Fibroblast of lung (primary cell): ENCODE data around the gene ZNRF3. TPM values are rescaled to one million over a fixed set of nuclear protein-coding genes. Genes with fewer than 3 reads are reported as not detected.
A peak's percentile ranks its signal among the peaks of the same experiment; 100 is the strongest.

ENCODE experiments used
- DNase-seq, 2 donors: peaks; one replicate each; pipeline versions ENCODE4 v3.0.0 to v3.0.0-alpha.2; 2010; ENCODE audit warnings: low read depth in 2 of 2
- H2AFZ ChIP-seq: 2 replicates; pipeline ENCODE4 v1.5.1; 2012; ENCODE audit warnings: low read length, control low read depth, inconsistent platforms
- H3K27ac ChIP-seq: 2 replicates; pipeline ENCODE4 v1.5.1; 2011; ENCODE audit warnings: low read length, control low read depth; ENCODE audit not compliant: insufficient read depth
- H3K27me3 ChIP-seq: 2 replicates; pipeline ENCODE4 v1.5.1; 2011; ENCODE audit warnings: mild to moderate bottlenecking, low read length; ENCODE audit not compliant: control insufficient read depth, insufficient read depth
- H3K36me3 ChIP-seq: 2 replicates; pipeline ENCODE4 v1.5.1; 2011; ENCODE audit warnings: low read length; ENCODE audit not compliant: control insufficient read depth, insufficient read depth
- H3K4me1 ChIP-seq: 2 replicates; pipeline ENCODE4 v1.5.1; 2011; ENCODE audit warnings: low read length; ENCODE audit not compliant: control insufficient read depth, insufficient read depth; ENCODE audit errors: extremely low read depth
- H3K4me2 ChIP-seq: 2 replicates; pipeline ENCODE4 v1.5.1; 2011; ENCODE audit warnings: low read length, control low read depth; ENCODE audit not compliant: insufficient read depth; ENCODE audit errors: extremely low read depth
- H3K4me3 ChIP-seq, 4 experiments: fragments of 200-600 bp in 1 of 4; sonication (generic) in 1 of 4; replicated peaks in 1 of 4; 2 replicates each; pipeline ENCODE4 v1.5.1; 2011 to 2016; ENCODE audit warnings: low read length in 4 of 4, low read depth in 3 of 4, mild to moderate bottlenecking in 3 of 4, control low read depth in 2 of 4, inconsistent platforms in 1 of 4, mixed read lengths in 1 of 4; ENCODE audit not compliant: insufficient read depth in 1 of 4; ENCODE audit errors: control extremely low read depth in 1 of 4
- H3K79me2 ChIP-seq: 2 replicates; pipeline ENCODE4 v1.5.1; 2012; ENCODE audit warnings: mild to moderate bottlenecking, low read length, inconsistent platforms; ENCODE audit not compliant: control insufficient read depth, insufficient read depth
- H3K9ac ChIP-seq: 2 replicates; pipeline ENCODE4 v1.5.1; 2011; ENCODE audit warnings: mild to moderate bottlenecking, low read length, control low read depth; ENCODE audit not compliant: insufficient read depth
- H3K9me3 ChIP-seq: 2 replicates; pipeline ENCODE4 v1.5.1; 2012; ENCODE audit warnings: low read depth, low read length; ENCODE audit not compliant: control insufficient read depth, insufficient read depth
- H4K20me1 ChIP-seq: 2 replicates; pipeline ENCODE4 v1.5.1; 2011; ENCODE audit warnings: low read length; ENCODE audit not compliant: control insufficient read depth, insufficient read depth; ENCODE audit errors: extremely low read depth
- EZH2 ChIP-seq: IDR thresholded peaks from 2 replicates; pipeline ENCODE4 v1.5.1; 2012; ENCODE audit warnings: low read length, control low read depth, mild to moderate bottlenecking; ENCODE audit errors: missing control alignments
- polyA plus RNA-seq, 2 donors: library from polyadenylated mRNA; depleted of rRNA in 1 of 2; stranded (reverse) in 1 of 2; unstranded in 1 of 2; fragments of >200 nt; gene quantifications; 2 replicates each; pipeline ENCODE4 v1.2.1, GENCODE V29; 2011 to 2012; ENCODE audit warnings: missing spikeins in 1 of 2
- total RNA-seq: library from RNA; depleted of rRNA; stranded (reverse); fragments of >200 nt; gene quantifications from 2 replicates; pipeline ENCODE4 v1.2.1, GENCODE V29; 2014
- TF ChIP-seq, protein P1 (sequence below), 2 donors: IDR thresholded peaks in 1 of 2; conservative IDR thresholded peaks in 1 of 2; 1 replicate in 1 of 2; 2 replicates in 1 of 2; pipeline ENCODE4 v1.5.1; 2011 to 2012; ENCODE audit warnings: low read length in 2 of 2, control low read depth in 1 of 2, inconsistent platforms in 1 of 2, low read depth in 1 of 2, mild to moderate bottlenecking in 1 of 2

Gene ZNRF3
- total and polyA plus RNA-seq, 2 donors (not counting 1 experiment from before 2014, with no cell fraction given), result 1.1 to 2.6 TPM

DNA sequence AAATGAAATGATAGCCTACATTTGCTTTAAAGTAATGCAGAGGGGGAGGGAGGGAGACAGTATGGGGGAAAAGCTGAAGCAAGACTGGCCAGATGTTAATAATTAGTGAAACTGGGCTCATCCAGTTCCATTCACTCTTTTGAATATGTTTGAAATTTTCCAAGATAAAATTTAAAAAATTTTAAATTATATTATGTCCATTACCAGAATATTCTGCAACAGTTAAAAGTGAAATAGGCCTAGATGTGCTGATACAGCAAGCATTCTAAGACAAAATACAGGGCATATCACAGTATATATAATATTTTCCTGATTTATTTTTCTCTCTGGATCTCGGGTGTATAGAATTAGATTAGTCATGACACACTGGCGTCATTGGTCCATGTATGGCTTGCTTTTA, 13.6 kb upstream of the ZNRF3 start:
- Histone ChIP-seq H3K36me3 (no peaks in the 10 kb centered on the region), H3K9me3 (no peaks in the 10 kb centered on the region), H4K20me1 (no peaks in the 10 kb centered on the region), H3K27me3 (no peaks in the 10 kb centered on the region), H3K4me3 (no peak overlapping the region), H3K79me2 (no peaks in the 10 kb centered on the region), H3K4me2 (no peak overlapping the region), H2AFZ (no peak overlapping the region), H3K9ac (no peak overlapping the region), H3K27ac (no peak overlapping the region), H3K4me1 (no peaks in the 10 kb centered on the region)
- TF ChIP-seq, protein P1, sequence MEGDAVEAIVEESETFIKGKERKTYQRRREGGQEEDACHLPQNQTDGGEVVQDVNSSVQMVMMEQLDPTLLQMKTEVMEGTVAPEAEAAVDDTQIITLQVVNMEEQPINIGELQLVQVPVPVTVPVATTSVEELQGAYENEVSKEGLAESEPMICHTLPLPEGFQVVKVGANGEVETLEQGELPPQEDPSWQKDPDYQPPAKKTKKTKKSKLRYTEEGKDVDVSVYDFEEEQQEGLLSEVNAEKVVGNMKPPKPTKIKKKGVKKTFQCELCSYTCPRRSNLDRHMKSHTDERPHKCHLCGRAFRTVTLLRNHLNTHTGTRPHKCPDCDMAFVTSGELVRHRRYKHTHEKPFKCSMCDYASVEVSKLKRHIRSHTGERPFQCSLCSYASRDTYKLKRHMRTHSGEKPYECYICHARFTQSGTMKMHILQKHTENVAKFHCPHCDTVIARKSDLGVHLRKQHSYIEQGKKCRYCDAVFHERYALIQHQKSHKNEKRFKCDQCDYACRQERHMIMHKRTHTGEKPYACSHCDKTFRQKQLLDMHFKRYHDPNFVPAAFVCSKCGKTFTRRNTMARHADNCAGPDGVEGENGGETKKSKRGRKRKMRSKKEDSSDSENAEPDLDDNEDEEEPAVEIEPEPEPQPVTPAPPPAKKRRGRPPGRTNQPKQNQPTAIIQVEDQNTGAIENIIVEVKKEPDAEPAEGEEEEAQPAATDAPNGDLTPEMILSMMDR (conservative IDR thresholded peaks at IDR 0.05 in 1 of 2, IDR thresholded peaks at IDR 0.05 in 1 of 2; ENCODE audit: low read depth in 1 of 2, low read length in 2 of 2), result no peak
- no peak for TF ChIP-seq EZH2
- DNase-seq, result no peak

DNA sequence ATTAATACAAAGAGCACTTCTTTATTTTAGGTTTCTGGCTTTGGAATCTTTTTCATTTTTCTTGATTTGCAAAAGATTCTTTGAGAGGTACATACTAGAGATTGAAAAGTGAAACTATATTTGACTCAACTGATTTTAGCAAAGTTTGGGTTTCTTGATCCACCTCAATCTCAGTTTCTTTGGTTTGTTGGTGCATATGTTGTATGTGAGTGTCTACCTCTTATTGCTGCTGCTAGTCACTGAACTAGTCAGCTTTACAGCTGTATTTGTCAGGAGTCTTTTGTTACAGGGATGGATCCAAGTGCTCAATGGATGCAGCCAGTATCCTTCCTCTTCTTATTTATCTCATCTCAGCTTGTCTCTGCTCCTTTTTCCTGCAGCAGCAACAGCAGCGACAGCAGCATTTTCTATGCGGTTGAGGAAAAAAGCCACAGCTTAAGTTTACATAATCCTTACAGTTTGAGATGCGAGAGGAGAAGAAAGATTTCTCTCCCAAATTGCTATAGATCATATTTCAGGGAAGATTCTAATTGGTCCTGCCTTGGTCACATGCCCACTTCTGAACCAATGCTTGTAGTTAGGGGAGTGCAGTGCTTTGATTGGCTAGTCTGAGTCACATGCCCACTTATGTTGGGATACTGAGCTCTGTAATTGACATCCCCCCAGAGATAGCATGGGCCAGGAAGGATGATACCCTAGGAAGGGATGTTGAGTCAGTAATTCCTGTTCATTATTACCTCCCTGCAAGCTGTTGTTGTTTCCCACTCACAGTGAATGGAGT, 10.0 kb upstream of the ZNRF3 start:
- peak overlapping the region; percentile 20 for H2AFZ ChIP-seq
- H3K36me3 ChIP-seq, result no peaks in the 10 kb centered on the region

GRCh38 chr22:28874061-28874460, 9.3 kb upstream of the ZNRF3 start:
- H3K4me2 ChIP-seq, result no peak overlapping the region
- H2AFZ ChIP-seq, result no peak overlapping the region
- H3K27ac ChIP-seq, result no peak overlapping the region
- DNase-seq, result no peak
- TF ChIP-seq, protein P1 (conservative IDR thresholded peaks at IDR 0.05 in 1 of 2, IDR thresholded peaks at IDR 0.05 in 1 of 2; ENCODE audit: low read depth in 1 of 2, low read length in 2 of 2), result no peak
- TF ChIP-seq EZH2, result no peak
- no peaks in the 10 kb centered on the region for H3K79me2 ChIP-seq
- no peaks in the 10 kb centered on the region for H3K9me3 ChIP-seq
- H3K9ac ChIP-seq, result no peak overlapping the region
- no peak overlapping the region for H3K4me3 ChIP-seq
- H3K27me3 ChIP-seq, result no peaks in the 10 kb centered on the region
- H3K36me3 ChIP-seq, result no peaks in the 10 kb centered on the region
- no peaks in the 10 kb centered on the region for H4K20me1 ChIP-seq
- H3K4me1 ChIP-seq, result no peaks in the 10 kb centered on the region

More for the DNA sequence above, 10.0 kb upstream of the ZNRF3 start:
- H3K9me3 ChIP-seq, result no peaks in the 10 kb centered on the region
- H3K4me1 ChIP-seq, result no peaks in the 10 kb centered on the region
- H3K4me3 ChIP-seq, result no peak overlapping the region
- no peak for DNase-seq
- H3K79me2 ChIP-seq, result no peaks in the 10 kb centered on the region
- H3K27me3 ChIP-seq, result no peaks in the 10 kb centered on the region
- no peak overlapping the region for H3K9ac ChIP-seq
- H3K27ac ChIP-seq, result no peak overlapping the region
- H3K4me2 ChIP-seq, result no peak overlapping the region
- TF ChIP-seq, protein P1 (conservative IDR thresholded peaks at IDR 0.05 in 1 of 2, IDR thresholded peaks at IDR 0.05 in 1 of 2; ENCODE audit: low read depth in 1 of 2, low read length in 2 of 2), result no peak
- no peak for TF ChIP-seq EZH2
- H4K20me1 ChIP-seq, result no peaks in the 10 kb centered on the region
